B cell (primary cell): ENCODE measurements around the gene P2RY14. TPM values are rescaled to one million over a fixed set of nuclear protein-coding genes. Genes with fewer than 3 reads are reported as not detected.

Source experiments
- ATAC-seq: fragments of 200-7000 bp; cut with Tn5 transposase; one replicate; pipeline ENCODE4 v1.10.0; 2021; ENCODE audit warnings: low read depth, mild to moderate bottlenecking, moderate number of reproducible peaks, moderate library complexity
- CTCF ChIA-PET: fragments of 350-600 bp; sonication (Branson Sonifier 250); formaldehyde crosslinking; loops from one replicate; lab custom pipeline; 2021; ENCODE audit warnings: antibody characterized with exemption, inconsistent platforms; lab: Charles Lee
- POLR2A ChIA-PET: fragments of 350-600 bp; sonication (Branson Sonifier 250); formaldehyde crosslinking; loops from one replicate; lab custom pipeline; 2021; ENCODE audit warnings: antibody characterized with exemption; lab: Charles Lee
- DNase-seq: peaks from one replicate; pipeline ENCODE4 v3.0.0; 2013
- H2AFZ ChIP-seq: 2 replicates; pipeline ENCODE4 v1.6.1; 2012; ENCODE audit warnings: mild to moderate bottlenecking, low read depth, low read length; ENCODE audit not compliant: insufficient read depth, poor library complexity, severe bottlenecking
- H3K27ac ChIP-seq, 2 donors: 1 replicate in 1 of 2; 2 replicates in 1 of 2; pipeline ENCODE4 v1.5.1; 2012 to 2013; ENCODE audit warnings: low read length in 2 of 2, mild to moderate bottlenecking in 2 of 2, moderate library complexity in 1 of 2
- H3K27me3 ChIP-seq, 4 experiments: fragments of 200-600 bp in 1 of 4; sonication (generic) in 1 of 4; replicated peaks in 1 of 4; 1 replicate in 2 of 4; 2 replicates in 2 of 4; pipeline versions ENCODE4 v1.6.1 to v1.7.0; 2013 to 2016; ENCODE audit warnings: low read length in 3 of 4, mild to moderate bottlenecking in 2 of 4, mixed read lengths in 1 of 4, moderate library complexity in 1 of 4; ENCODE audit not compliant: insufficient read depth in 4 of 4, control insufficient read depth in 3 of 4; ENCODE audit errors: control extremely low read depth in 1 of 4
- H3K36me3 ChIP-seq, 2 experiments: replicated peaks in 1 of 2; 1 replicate in 1 of 2; 2 replicates in 1 of 2; pipeline versions ENCODE4 v1.6.1 to v1.7.1; 2013; ENCODE audit warnings: low read length in 1 of 2; ENCODE audit not compliant: insufficient read depth in 2 of 2, control insufficient read depth in 1 of 2; ENCODE audit errors: control extremely low read depth in 1 of 2, extremely low read depth in 1 of 2
- H3K4me1 ChIP-seq, 2 donors: fragments of 200-600 bp in 1 of 2; sonication (generic) in 1 of 2; 1 replicate in 1 of 2; 2 replicates in 1 of 2; pipeline versions ENCODE4 v1.5.1 to v1.6.1; 2013 to 2017; ENCODE audit warnings: low read length in 2 of 2; ENCODE audit not compliant: control insufficient read depth in 2 of 2, insufficient read depth in 2 of 2
- H3K4me2 ChIP-seq: replicated peaks from 2 replicates; pipeline ENCODE3; 2012; ENCODE audit warnings: mild to moderate bottlenecking, low read depth, low read length; ENCODE audit not compliant: poor library complexity, severe bottlenecking
- H3K4me3 ChIP-seq, 5 experiments: fragments of 200-600 bp in 1 of 5; sonication (generic) in 1 of 5; 1 replicate in 3 of 5; 2 replicates in 2 of 5; pipeline versions ENCODE4 v1.5.1 to v1.7.0; 2011 to 2016; ENCODE audit warnings: low read length in 4 of 5, mild to moderate bottlenecking in 4 of 5, low read depth in 2 of 5, control low read depth in 1 of 5, moderate library complexity in 1 of 5; ENCODE audit not compliant: insufficient read depth in 1 of 5; ENCODE audit errors: control extremely low read depth in 1 of 5, extremely low read depth in 1 of 5
- H3K79me2 ChIP-seq: fragments of 200-600 bp; sonication (generic); one replicate; pipeline ENCODE4 v1.6.0; 2016; ENCODE audit warnings: low read length; ENCODE audit not compliant: control insufficient read depth, insufficient read depth
- H3K9ac ChIP-seq: fragments of 200-600 bp; sonication (generic); 2 replicates; pipeline ENCODE4 v1.6.1; 2017; ENCODE audit warnings: mild to moderate bottlenecking, low read length, moderate library complexity
- H3K9me3 ChIP-seq, 3 donors: one replicate each; pipeline versions ENCODE4 v1.6.1 to v1.7.1; 2013; ENCODE audit warnings: low read length in 2 of 3; ENCODE audit not compliant: control insufficient read depth in 2 of 3, insufficient read depth in 1 of 3; ENCODE audit errors: control extremely low read depth in 1 of 3
- H4K20me1 ChIP-seq: 2 replicates; pipeline ENCODE4 v1.6.0; 2012; ENCODE audit warnings: mild to moderate bottlenecking, low read length; ENCODE audit not compliant: insufficient read depth, control insufficient read depth, poor library complexity, severe bottlenecking
- H3K27ac Mint-ChIP-seq: one replicate; pipeline ENCODE4 v1.8.0; 2021; ENCODE audit warnings: mixed read lengths
- H3K27me3 Mint-ChIP-seq: one replicate; pipeline ENCODE4 v1.8.0; 2021; ENCODE audit warnings: mixed read lengths
- H3K4me1 Mint-ChIP-seq: one replicate; pipeline ENCODE4 v1.8.0; 2021; ENCODE audit warnings: mixed read lengths
- H3K4me3 Mint-ChIP-seq: one replicate; pipeline ENCODE4 v1.8.0; 2021; ENCODE audit warnings: mixed read lengths
- H3K9me3 Mint-ChIP-seq: one replicate; pipeline ENCODE4 v1.8.0; 2022; ENCODE audit warnings: mixed read lengths; ENCODE audit not compliant: insufficient read depth
- EZH2 ChIP-seq: IDR thresholded peaks from 2 replicates; pipeline ENCODE4 v1.6.1; 2012; ENCODE audit warnings: borderline replicate concordance, low read depth, mild to moderate bottlenecking, moderate library complexity, low read length; ENCODE audit not compliant: insufficient read depth, poor library complexity, severe bottlenecking
- WGBS: methylation state at CpG from one replicate; pipeline ENCODE4 v1.1.5; 2013; ENCODE audit warnings: missing lambda C conversion rate; ENCODE audit not compliant: insufficient coverage; 5-methylcytosine and 5-hydroxymethylcytosine counted together
- intact Hi-C: fragments of 100-400 bp; cut with micrococcal nuclease; formaldehyde crosslinking; loops from one replicate; pipeline ENCODE4 v1.10.0; 2022
- polyA plus RNA-seq: library from polyadenylated mRNA; depleted of rRNA; stranded (reverse); fragments of >200 nt; gene quantifications from 2 replicates; pipeline ENCODE4 v1.2.3, GENCODE V29; 2012
- total RNA-seq, 2 donors: library from RNA; stranded (reverse); fragments of 120-200 nt in 1 of 2; gene quantifications; 1 replicate in 1 of 2; 2 replicates in 1 of 2; pipeline versions ENCODE4 v1.2.3 to v1.2.4, GENCODE V29; 2013 to 2022
- TF ChIP-seq, protein P1 (sequence below): fragments of 200-600 bp; IDR thresholded peaks from one replicate; pipeline ENCODE4 v1.8.0; 2022; ENCODE audit warnings: antibody characterized with exemption, mild to moderate bottlenecking

The P2RY14 gene
- total and polyA plus RNA-seq, 2 donors (not counting 1 experiment from before 2014, with no cell fraction given): 7.0 to 11.3 TPM

GRCh38 chr3:151318991-151319390 lies 40.6 kb upstream of the P2RY14 start:
- CTCF ChIA-PET: interaction anchor here (1.0 kb wide), 1 partner anchor 9 kb away, joined by 3 read pairs; no protein-coding TSS in a partner anchor
- POLR2A ChIA-PET: no interaction called here
- H3K36me3 ChIP-seq: no peaks in the 10 kb centered on the region
- H3K9me3 Mint-ChIP-seq: no peaks in the 10 kb centered on the region
- no peaks in the 10 kb centered on the region for H3K79me2 ChIP-seq
- no peak overlapping the region for H3K27ac Mint-ChIP-seq
- H3K9me3 ChIP-seq: no peaks in the 10 kb centered on the region
- no peak overlapping the region for H3K4me3 Mint-ChIP-seq
- no peaks in the 10 kb centered on the region for H3K4me1 ChIP-seq
- H4K20me1 ChIP-seq: no peaks in the 10 kb centered on the region
- peaks cover 2% of the 10 kb centered on the region for H3K4me1 Mint-ChIP-seq
- H3K9ac ChIP-seq: no peak overlapping the region
- no peaks in the 10 kb centered on the region for H3K27me3 ChIP-seq
- intact Hi-C loops: no loop called here
- 67% methylated on average over 1 of the region's 7 CpGs for WGBS
- H3K4me2 ChIP-seq: no peak overlapping the region
- TF ChIP-seq EZH2: no peak
- TF ChIP-seq, protein P1, sequence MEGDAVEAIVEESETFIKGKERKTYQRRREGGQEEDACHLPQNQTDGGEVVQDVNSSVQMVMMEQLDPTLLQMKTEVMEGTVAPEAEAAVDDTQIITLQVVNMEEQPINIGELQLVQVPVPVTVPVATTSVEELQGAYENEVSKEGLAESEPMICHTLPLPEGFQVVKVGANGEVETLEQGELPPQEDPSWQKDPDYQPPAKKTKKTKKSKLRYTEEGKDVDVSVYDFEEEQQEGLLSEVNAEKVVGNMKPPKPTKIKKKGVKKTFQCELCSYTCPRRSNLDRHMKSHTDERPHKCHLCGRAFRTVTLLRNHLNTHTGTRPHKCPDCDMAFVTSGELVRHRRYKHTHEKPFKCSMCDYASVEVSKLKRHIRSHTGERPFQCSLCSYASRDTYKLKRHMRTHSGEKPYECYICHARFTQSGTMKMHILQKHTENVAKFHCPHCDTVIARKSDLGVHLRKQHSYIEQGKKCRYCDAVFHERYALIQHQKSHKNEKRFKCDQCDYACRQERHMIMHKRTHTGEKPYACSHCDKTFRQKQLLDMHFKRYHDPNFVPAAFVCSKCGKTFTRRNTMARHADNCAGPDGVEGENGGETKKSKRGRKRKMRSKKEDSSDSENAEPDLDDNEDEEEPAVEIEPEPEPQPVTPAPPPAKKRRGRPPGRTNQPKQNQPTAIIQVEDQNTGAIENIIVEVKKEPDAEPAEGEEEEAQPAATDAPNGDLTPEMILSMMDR: no peak
- no peak for ATAC-seq
- no peaks in the 10 kb centered on the region for H3K27me3 Mint-ChIP-seq
- no peak overlapping the region for H2AFZ ChIP-seq
- H3K4me3 ChIP-seq: no peak overlapping the region
- H3K27ac ChIP-seq: no peak overlapping the region
- no peak for DNase-seq

DNA sequence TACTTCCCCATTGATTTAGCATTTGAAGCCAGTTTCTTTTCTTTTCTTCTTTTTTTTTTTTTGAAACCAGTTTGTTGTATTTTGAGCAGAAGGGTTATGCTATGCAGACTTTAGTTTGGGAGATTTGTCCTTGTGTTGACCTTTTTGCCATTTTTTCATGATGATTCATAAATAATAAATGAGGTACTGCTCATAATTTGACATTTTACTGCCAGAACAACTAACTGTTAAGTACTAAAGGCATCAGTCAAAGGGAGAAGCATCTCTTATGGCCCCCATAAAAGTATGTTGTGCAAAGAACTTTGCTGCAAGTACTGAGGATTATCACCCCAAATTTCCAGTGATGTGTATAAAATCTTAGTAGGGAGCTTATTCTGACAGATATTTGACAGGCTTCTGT lies 40.0 kb upstream of the P2RY14 start:
- H3K4me3 Mint-ChIP-seq: no peak overlapping the region
- H3K27ac Mint-ChIP-seq: no peak overlapping the region
- Histone ChIP-seq H4K20me1 (no peaks in the 10 kb centered on the region), H3K9me3 (no peaks in the 10 kb centered on the region), H3K9ac (no peak overlapping the region), H2AFZ (no peak overlapping the region), H3K4me1 (no peaks in the 10 kb centered on the region), H3K27ac (no peak overlapping the region), H3K79me2 (no peaks in the 10 kb centered on the region), H3K4me2 (no peak overlapping the region), H3K27me3 (no peaks in the 10 kb centered on the region), H3K36me3 (no peaks in the 10 kb centered on the region), H3K4me3 (no peak overlapping the region)
- no peak for ATAC-seq
- no peaks in the 10 kb centered on the region for H3K27me3 Mint-ChIP-seq
- TF ChIP-seq, protein P1: no peak
- no peak for TF ChIP-seq EZH2
- no peak for DNase-seq
- H3K9me3 Mint-ChIP-seq: no peaks in the 10 kb centered on the region
- POLR2A ChIA-PET: no interaction called here
- CTCF ChIA-PET: interaction anchor here (1.0 kb wide), 1 partner anchor 10 kb away, joined by 3 read pairs; no protein-coding TSS in a partner anchor
- intact Hi-C loops: no loop called here
- peaks cover 2% of the 10 kb centered on the region for H3K4me1 Mint-ChIP-seq
